HUES6 (cell line): ENCODE results near the gene RNU6-1.
A peak's percentile ranks its signal among the peaks of the same experiment; 100 is the strongest.

Experiments used
- H3K27ac ChIP-seq: 2 replicates; pipeline ENCODE4 v1.7.0; 2013; ENCODE audit warnings: low read depth, mild to moderate bottlenecking, low read length, inconsistent platforms
- H3K27me3 ChIP-seq: 2 replicates; pipeline ENCODE4 v1.6.1; 2013; ENCODE audit warnings: low read length; ENCODE audit not compliant: control insufficient read depth, insufficient read depth
- H3K36me3 ChIP-seq: 2 replicates; pipeline ENCODE4 v1.6.1; 2013; ENCODE audit warnings: low read length; ENCODE audit not compliant: control insufficient read depth, insufficient read depth
- H3K4me1 ChIP-seq: 2 replicates; pipeline ENCODE4 v1.6.1; 2013; ENCODE audit warnings: low read length; ENCODE audit not compliant: control insufficient read depth, insufficient read depth
- H3K4me3 ChIP-seq: 2 replicates; pipeline ENCODE4 v1.5.1; 2013; ENCODE audit warnings: low read depth, low read length
- H3K9ac ChIP-seq: one replicate; pipeline ENCODE4 v1.6.1; 2013; ENCODE audit warnings: mild to moderate bottlenecking, low read length
- H3K9me3 ChIP-seq: 2 replicates; pipeline ENCODE4 v1.6.1; 2013; ENCODE audit warnings: low read depth, low read length; ENCODE audit not compliant: control insufficient read depth, insufficient read depth

RNU6-1 gene

DNA sequence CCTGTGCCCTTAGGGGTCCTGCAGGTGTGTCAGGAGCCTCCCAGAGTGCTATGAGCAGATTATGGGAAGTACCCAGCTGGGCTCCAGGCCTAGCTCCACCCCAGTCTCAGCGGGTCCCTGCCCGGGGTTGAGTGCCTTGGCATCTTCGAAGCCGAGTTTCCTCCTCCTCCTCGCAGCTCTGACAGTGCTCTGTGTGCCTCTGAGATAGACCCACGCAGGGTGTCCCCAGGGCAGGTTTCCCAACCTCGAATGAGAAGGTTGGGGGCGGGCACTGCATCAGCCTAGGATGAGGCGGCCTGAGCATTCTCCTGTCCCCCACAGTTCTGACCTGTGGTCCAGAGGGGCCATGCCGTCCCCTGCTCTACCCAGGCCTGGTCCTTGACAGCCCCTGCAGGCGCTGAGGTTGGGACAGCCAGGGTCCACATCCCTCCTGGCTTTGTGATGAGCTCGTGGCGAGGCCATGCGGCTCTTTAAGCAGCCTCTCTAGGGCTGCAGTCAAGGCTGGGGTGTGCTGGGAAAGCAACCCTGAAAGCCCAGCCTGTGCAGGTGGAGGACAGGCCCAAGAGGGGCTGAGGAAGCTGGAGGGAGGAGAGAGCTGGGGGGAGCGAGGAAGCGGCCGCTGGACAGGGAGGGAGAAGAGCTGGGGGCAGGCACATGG is 34.7 kb downstream of the RNU6-1 start:
- Histone ChIP-seq H3K36me3 (no peaks in the 10 kb centered on the region), H3K9me3 (no peaks in the 10 kb centered on the region), H3K9ac (peak overlapping the region; percentile 32), H3K27me3 (no peaks in the 10 kb centered on the region), H3K4me1 (peaks cover 30% of the 10 kb centered on the region), H3K27ac (no peak overlapping the region), H3K4me3 (no peak overlapping the region)

DNA sequence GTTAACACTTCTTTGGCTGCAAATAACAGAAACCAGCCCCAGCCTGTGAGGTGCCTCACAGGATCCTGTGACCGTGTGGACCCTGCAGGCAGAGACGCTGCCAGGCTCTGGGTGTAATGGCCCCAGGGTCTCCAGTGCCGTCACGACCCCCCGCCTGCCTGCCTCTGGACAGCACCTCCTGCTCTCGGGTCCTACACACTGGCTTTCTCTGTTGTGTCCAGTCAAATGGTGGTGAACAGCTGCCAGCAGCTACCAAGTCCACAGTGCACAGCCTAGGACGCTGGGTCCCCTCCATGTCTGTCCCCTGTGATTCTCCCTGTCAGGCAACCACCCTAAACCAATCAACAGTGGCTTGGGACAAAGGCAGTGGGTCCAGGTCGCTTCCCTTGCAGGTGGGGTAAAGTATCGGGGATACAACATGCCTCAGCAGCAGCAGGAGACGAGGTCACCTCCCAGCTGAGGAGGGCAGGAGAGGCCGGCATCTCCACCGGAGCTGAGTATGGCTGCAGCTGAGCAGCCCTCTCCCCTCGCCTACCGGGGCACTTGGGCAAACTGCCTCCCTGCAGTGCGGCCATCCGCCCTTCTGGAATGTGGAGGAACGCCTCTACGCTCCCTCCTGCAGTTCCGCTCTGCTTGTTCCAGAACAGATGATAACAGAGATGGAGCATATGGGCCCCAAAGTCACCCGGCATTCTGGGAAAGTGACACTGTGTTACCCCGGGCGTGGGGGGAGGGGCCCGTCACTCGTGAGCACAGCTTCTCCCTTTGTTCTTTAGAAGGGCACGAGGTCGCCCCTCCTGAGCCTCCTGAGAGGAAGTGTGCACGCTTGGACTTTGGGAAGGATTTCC is 35.6 kb downstream of the RNU6-1 start:
- Histone ChIP-seq H3K4me1 (peaks cover 38% of the 10 kb centered on the region), H3K27ac (no peak overlapping the region), H3K9me3 (no peaks in the 10 kb centered on the region), H3K27me3 (no peaks in the 10 kb centered on the region), H3K9ac (peak overlapping the region; percentile 32), H3K4me3 (no peak overlapping the region; the same call in 1 of the 2 replicates), H3K36me3 (no peaks in the 10 kb centered on the region)

DNA sequence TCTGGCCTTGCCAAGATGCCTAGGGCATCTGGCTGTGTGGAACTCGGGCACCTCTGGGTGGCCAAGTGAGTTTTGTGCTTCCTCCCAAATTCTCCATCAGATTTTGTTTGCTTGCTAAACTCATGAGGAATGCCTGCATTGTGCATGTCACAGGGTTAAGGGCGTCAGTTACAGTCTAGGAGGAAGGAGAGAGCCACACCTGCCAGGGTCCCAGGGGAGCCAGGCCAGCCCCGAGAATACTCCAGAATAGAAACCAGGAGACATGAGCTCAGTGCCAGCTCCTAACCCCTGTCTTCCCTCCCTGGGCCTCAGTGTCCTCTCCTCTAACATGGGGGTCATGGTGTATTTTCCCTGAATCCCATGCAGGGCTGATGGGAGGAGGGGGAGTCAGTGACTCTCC is 36.5 kb downstream of the RNU6-1 start:
- Histone ChIP-seq H3K4me3 (no peak overlapping the region), H3K9ac (no peak overlapping the region), H3K4me1 (peaks cover 40% of the 10 kb centered on the region), H3K27ac (no peak overlapping the region), H3K36me3 (no peaks in the 10 kb centered on the region), H3K27me3 (no peaks in the 10 kb centered on the region), H3K9me3 (no peaks in the 10 kb centered on the region)

DNA sequence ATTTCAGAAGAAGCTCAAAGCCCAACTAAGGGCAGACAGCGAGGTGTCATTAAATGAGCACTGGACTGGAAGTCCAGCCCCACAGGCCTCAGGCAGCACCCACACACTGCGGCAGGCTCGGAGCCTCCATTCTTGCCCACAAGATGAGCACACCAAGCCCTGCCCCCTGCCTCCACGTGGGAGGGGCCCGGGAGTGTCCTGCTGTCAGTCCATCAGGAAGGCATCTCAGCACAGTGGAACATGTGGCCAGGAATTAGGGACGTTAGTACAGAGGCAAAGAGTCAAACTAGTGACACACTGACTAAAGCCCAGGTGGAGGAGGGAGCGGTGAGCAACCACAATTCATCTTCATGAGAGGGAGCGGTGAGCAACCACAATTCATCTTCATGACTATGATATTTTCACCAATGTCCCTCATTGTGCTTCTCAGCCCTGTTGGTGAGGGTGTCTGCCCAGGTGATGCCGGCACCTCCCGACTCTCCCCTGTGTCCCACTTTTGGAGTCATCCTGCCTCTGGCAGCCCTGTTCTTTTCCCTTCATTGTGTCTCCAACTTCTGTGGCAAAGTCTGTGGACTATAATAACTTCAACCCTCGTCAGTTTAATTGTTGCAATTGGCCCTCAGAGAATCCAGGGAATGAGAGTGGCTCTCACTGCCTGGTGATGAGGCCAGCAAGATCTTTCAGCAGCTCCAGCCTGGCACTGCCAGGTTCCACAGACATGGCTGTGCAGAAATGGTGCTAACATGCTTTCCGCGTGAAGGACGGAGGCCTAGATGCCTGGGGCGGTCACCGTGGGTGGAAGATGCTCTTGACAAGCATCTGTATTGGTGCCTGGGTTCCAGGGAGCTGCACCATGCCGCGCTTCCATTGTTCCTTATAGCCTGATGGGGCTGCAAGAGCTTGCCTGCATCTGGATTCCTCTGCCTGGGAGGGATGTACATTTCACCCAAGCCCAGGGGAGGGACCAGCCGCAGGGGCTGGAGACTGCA is 37.6 kb downstream of the RNU6-1 start:
- Histone ChIP-seq H3K27ac (no peak overlapping the region), H3K27me3 (no peaks in the 10 kb centered on the region), H3K9me3 (no peaks in the 10 kb centered on the region), H3K36me3 (no peaks in the 10 kb centered on the region), H3K4me3 (no peak overlapping the region), H3K9ac (no peak overlapping the region), H3K4me1 (peaks cover 40% of the 10 kb centered on the region)

DNA sequence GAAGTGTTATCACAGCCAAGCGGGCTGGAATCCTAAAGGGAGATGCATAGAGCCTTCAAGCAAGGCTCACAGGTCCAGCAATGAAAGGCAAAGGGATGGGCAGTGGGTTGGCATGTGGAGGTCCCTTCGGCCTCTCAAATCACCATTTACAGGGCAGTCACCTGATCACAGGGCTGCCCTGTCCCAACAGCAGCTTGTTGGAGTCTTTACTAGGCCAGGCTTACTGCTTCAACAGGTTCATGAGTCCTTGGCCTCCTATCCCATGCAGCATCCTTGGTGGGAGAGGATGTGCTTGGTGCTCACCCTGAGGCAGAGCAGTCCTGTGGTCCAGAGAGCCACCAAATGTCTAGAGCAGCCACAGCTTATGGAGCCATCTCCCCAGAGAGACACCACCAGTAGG is 38.7 kb downstream of the RNU6-1 start:
- H3K9ac ChIP-seq = no peak overlapping the region
- H3K4me3 ChIP-seq = no peak overlapping the region
- H3K4me1 ChIP-seq = peaks cover 49% of the 10 kb centered on the region
- no peaks in the 10 kb centered on the region; the same call in 1 of the 2 replicates for H3K9me3 ChIP-seq
- no peak overlapping the region for H3K27ac ChIP-seq
- H3K36me3 ChIP-seq = no peaks in the 10 kb centered on the region
- H3K27me3 ChIP-seq = no peaks in the 10 kb centered on the region

DNA sequence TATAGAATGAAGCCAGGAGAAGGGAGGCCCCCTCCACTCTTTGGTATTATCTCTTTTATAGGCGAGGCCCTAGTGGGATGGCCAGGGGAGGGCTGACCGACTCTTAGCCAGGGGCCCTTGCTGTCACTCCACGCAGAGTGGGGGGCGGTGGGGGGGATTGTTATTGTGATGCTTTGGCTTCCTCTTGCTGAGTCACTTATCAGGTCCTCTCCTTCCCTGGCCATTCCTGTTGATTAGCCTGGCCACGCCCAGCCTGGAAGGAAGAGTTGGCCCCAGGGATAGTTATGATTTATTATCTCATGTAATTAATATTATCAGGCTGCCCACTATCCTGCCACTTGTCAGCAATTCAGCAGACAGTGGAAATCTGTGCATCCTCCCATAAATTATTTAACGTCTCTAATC is 40.0 kb downstream of the RNU6-1 start:
- no peak overlapping the region for H3K9ac ChIP-seq
- no peak overlapping the region for H3K4me3 ChIP-seq
- H3K27me3 ChIP-seq = no peaks in the 10 kb centered on the region
- peaks cover 36% of the 10 kb centered on the region for H3K4me1 ChIP-seq
- peaks cover 6% of the 10 kb centered on the region for H3K9me3 ChIP-seq
- no peaks in the 10 kb centered on the region for H3K36me3 ChIP-seq
- H3K27ac ChIP-seq = no peak overlapping the region

DNA sequence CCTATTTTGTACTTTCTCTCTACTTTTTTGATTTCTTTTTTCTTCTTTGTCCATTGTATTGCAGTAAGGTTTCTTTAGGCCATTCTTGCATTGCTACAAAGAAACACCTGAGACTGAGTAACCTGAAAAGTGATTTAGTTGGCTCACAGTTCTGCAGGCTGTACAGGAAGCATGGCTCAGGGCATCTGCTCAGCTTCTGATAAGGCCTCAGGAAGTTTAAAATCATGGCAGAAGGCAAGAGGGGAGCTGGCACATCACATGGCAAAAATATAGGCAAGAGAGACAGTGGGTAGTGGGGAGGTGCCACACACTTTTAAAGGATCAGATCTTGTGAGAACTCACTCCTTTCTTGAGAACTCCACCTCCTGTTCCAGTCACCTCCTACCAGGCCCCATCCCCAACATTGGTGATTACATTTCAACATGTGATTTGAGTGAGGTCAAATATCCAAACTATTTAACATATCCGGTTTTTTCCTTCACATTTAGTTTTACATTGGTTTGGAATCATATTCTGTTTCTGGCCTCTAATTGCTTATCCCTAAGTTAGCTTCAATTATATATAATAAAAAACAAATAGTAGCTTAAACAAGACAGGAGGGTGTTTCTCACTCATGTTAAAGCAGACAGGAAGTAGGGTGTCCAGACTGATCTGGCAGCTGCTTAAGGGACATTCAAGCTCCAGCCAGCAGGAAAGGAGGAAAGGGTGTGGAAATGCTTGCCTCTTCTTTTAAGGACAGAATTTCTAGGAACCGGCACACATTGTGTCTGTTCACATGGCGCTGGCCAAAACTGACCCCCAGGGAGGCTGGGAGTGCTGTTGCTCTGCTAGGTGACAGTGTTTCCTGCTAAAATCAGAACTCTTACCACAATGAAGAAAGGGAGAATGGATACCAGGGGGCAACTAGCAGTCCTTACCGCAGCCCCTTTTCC is 43.4 kb downstream of the RNU6-1 start:
- peaks cover 8% of the 10 kb centered on the region for H3K9me3 ChIP-seq
- H3K36me3 ChIP-seq = no peaks in the 10 kb centered on the region
- no peak overlapping the region for H3K27ac ChIP-seq
- no peak overlapping the region for H3K4me3 ChIP-seq
- peaks cover 34% of the 10 kb centered on the region for H3K4me1 ChIP-seq
- no peak overlapping the region for H3K9ac ChIP-seq
- H3K27me3 ChIP-seq = no peaks in the 10 kb centered on the region

DNA sequence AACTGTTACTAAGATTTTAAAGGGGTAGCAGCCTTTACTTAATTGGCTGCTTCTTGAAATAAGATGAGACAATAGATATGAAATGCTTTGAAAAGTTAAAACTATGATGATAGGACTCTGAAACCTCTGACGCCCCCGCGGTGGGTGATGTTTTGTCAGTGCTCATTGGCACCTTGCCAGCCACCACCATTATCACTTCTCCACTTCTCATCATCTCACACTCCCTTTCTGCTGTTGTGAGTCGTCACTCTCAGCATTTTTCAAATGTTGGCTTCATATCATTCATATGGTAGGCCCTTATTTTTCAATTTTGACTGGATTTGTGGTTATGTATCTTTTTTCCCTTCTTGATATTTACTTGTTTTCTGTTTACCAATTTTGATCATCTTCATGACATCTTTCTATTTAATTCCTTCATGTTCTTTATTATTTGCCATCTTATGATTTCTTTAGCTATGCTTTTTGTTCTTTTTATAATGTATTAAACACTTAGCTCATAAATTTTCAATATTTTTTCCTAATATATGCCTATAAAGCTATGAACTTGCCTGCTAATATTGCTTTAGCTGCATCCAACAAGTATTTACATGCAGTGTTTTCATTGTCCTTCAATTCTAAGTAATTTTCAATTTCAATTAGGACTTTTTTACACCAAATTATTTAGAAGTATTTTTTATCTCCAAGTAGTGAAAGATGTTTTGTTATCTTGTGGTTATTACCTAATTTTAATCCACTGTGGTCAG is 44.8 kb downstream of the RNU6-1 start:
- peaks cover 49% of the 10 kb centered on the region for H3K4me1 ChIP-seq
- H3K36me3 ChIP-seq = no peaks in the 10 kb centered on the region
- H3K9me3 ChIP-seq = peaks cover 8% of the 10 kb centered on the region
- H3K27ac ChIP-seq = no peak overlapping the region
- no peak overlapping the region for H3K9ac ChIP-seq
- no peaks in the 10 kb centered on the region for H3K27me3 ChIP-seq
- no peak overlapping the region for H3K4me3 ChIP-seq

DNA sequence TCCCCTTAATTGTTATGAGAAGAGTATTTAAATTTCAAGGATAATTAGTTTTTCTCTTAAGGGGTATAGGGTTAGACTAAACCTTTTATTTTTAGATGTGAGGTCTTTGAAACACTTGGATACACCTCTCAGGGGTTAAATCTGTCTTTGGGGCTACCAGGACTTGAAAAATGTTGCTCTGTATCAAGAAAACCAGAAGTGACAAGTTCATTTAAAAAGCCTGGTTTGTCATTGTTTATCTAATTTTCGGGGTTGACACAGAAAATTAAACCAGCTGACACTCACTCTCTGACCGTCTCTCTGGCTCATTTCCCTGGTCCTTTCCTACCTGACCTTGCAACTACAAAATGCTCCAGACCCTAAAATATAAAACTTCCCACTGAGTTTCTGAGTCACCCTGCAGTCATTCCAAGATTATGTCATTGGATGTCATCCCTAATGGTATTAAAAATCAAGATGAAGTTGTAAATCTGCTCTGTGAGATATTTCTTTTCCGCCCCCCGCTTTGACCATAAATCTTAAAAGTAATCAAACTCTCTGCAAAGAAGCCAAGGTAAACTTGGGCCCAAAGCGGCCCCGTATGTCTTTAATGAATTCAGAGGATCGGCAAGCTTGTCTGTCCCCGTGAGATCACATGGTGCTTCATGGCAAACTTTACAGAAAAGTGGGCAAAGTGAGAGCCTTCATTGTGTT is 47.4 kb downstream of the RNU6-1 start:
- peaks cover 49% of the 10 kb centered on the region for H3K4me1 ChIP-seq
- H3K9me3 ChIP-seq = peaks cover 8% of the 10 kb centered on the region
- H3K27ac ChIP-seq = no peak overlapping the region; the same call in 1 of the 2 replicates
- H3K4me3 ChIP-seq = no peak overlapping the region
- no peak overlapping the region for H3K9ac ChIP-seq
- H3K27me3 ChIP-seq = no peaks in the 10 kb centered on the region
- H3K36me3 ChIP-seq = no peaks in the 10 kb centered on the region
